Activated T-cell treated with anti-CD3 and anti-CD28 coated beads, Interleukin-2, amount 50 U/mL, for 24 hours (primary cell): ENCODE results near the gene HTATSF1.

Experiments used
- DNase-seq: peaks from one replicate; pipeline ENCODE4 v3.0.0-alpha.2; 2020
- H3K27ac Mint-ChIP-seq: 2 replicates; pipeline ENCODE4 v1.8.0; 2020; ENCODE audit warnings: mild to moderate bottlenecking, mixed read lengths
- H3K27me3 Mint-ChIP-seq: 2 replicates; pipeline ENCODE4 v1.8.0; 2020; ENCODE audit warnings: mixed read lengths
- H3K36me3 Mint-ChIP-seq: 2 replicates; pipeline ENCODE4 v1.8.0; 2020; ENCODE audit warnings: low read depth, mixed read lengths
- H3K4me1 Mint-ChIP-seq: 2 replicates; pipeline ENCODE4 v1.8.0; 2020; ENCODE audit warnings: low read depth, mixed read lengths
- H3K4me3 Mint-ChIP-seq: 2 replicates; pipeline ENCODE4 v1.8.0; 2020; ENCODE audit warnings: mild to moderate bottlenecking, moderate library complexity, mixed read lengths
- H3K9me3 Mint-ChIP-seq: 2 replicates; pipeline ENCODE4 v1.8.0; 2020; ENCODE audit warnings: mixed read lengths

HTATSF1 gene, protein sequence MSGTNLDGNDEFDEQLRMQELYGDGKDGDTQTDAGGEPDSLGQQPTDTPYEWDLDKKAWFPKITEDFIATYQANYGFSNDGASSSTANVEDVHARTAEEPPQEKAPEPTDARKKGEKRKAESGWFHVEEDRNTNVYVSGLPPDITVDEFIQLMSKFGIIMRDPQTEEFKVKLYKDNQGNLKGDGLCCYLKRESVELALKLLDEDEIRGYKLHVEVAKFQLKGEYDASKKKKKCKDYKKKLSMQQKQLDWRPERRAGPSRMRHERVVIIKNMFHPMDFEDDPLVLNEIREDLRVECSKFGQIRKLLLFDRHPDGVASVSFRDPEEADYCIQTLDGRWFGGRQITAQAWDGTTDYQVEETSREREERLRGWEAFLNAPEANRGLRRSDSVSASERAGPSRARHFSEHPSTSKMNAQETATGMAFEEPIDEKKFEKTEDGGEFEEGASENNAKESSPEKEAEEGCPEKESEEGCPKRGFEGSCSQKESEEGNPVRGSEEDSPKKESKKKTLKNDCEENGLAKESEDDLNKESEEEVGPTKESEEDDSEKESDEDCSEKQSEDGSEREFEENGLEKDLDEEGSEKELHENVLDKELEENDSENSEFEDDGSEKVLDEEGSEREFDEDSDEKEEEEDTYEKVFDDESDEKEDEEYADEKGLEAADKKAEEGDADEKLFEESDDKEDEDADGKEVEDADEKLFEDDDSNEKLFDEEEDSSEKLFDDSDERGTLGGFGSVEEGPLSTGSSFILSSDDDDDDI

GRCh38 chrX:136497556-136498052 is at the start of gene HTATSF1:
TSS of gene HTATSF1 (plus strand) at chrX:136497592. CDS start at chrX:136497685, 93 bp downstream.
- DNase-seq = no peak
- Mint-ChIP-seq H3K27me3 (peaks cover 3% of the 10 kb centered on the region), H3K4me1 (peaks cover 13% of the 10 kb centered on the region), H3K9me3 (no peaks in the 10 kb centered on the region), H3K27ac (peak within 1 kb of the TSS; percentile 95), H3K4me3 (peak within 1 kb of the TSS; percentile 87), H3K36me3 (peaks cover 24% of the 10 kb centered on the region)

GRCh38 chrX:136447968-136448367 is 49.4 kb upstream of the HTATSF1 start:
- Mint-ChIP-seq H3K9me3 (no peaks in the 10 kb centered on the region), H3K4me3 (no peak overlapping the region), H3K4me1 (no peaks in the 10 kb centered on the region), H3K36me3 (no peaks in the 10 kb centered on the region), H3K27me3 (no peaks in the 10 kb centered on the region), H3K27ac (no peak overlapping the region)
- DNase-seq = no peak

GRCh38 chrX:136450050-136450830 is 47.2 kb upstream of the HTATSF1 start:
- Mint-ChIP-seq H3K4me3 (no peak overlapping the region), H3K9me3 (no peaks in the 10 kb centered on the region), H3K4me1 (no peaks in the 10 kb centered on the region), H3K27me3 (no peaks in the 10 kb centered on the region), H3K27ac (no peak overlapping the region), H3K36me3 (no peaks in the 10 kb centered on the region)
- DNase-seq = no peak

DNA sequence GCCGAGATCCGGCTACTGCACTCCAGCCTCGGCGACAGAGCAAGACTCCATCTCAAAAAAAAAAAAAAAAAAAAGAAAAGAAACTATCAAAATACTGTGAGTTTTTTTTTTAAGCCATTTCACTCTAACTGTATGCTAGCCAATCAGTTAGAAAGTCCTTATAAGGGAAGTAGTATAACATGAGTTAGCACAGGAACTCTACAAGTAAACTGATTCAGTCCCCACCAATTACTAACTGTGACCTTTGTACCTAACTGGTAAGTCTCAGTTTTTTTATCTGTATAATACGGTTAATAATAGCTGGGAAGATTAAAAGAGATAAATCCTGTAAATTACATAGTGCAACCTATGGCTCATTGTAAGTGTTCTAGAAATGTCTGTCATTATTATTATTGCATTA is 44.8 kb upstream of the HTATSF1 start:
- Mint-ChIP-seq H3K36me3 (no peaks in the 10 kb centered on the region), H3K27me3 (peaks cover 10% of the 10 kb centered on the region), H3K4me1 (no peaks in the 10 kb centered on the region), H3K27ac (no peak overlapping the region), H3K9me3 (no peaks in the 10 kb centered on the region), H3K4me3 (no peak overlapping the region)
- no peak for DNase-seq

DNA sequence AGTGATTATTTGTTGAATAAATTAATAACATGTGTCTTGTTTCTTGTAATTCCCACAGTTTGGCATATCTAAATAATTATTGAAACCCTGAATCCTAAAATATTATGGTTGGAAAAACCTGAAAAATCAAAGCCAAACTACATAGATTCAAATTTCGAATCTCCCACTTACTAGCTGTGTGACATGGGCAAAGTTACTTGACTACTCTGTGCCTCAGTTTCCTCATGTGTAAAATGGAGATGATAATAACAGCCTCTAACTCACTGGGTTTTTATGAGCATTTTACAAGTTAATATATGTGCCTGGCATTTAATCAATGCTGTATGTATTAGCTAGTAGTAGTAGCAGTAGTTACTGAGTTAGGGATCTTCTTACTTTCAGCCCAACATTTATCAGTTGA is 44.3 kb upstream of the HTATSF1 start:
- Mint-ChIP-seq H3K36me3 (no peaks in the 10 kb centered on the region), H3K4me1 (no peaks in the 10 kb centered on the region), H3K9me3 (no peaks in the 10 kb centered on the region), H3K27ac (no peak overlapping the region), H3K4me3 (no peak overlapping the region), H3K27me3 (peaks cover 11% of the 10 kb centered on the region)
- DNase-seq = no peak

DNA sequence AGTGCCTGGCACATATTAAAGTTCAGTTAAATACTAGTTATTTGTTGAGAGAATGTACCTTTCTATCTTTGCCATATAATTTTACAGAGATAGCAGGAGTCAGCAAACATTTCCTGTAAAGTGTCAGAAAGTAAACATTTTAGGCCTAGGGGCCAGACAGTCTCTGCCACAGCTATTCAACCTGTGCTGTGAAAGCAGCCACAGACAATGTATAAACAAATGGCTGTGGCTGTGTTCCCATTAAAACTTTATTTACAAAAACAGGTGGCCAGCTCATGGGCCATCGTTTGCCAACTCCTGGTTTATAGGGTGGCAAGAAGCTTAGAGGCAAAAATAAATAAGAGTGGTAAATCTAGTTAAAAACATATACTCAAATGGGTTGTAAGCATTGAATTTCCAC is 43.6 kb upstream of the HTATSF1 start:
- no peak for DNase-seq
- H3K36me3 Mint-ChIP-seq = no peaks in the 10 kb centered on the region
- H3K9me3 Mint-ChIP-seq = no peaks in the 10 kb centered on the region
- no peak overlapping the region for H3K4me3 Mint-ChIP-seq
- no peak overlapping the region for H3K27ac Mint-ChIP-seq
- peaks cover 14% of the 10 kb centered on the region for H3K27me3 Mint-ChIP-seq
- no peaks in the 10 kb centered on the region for H3K4me1 Mint-ChIP-seq

GRCh38 chrX:136456133-136456532 is 41.3 kb upstream of the HTATSF1 start:
- no peaks in the 10 kb centered on the region for H3K36me3 Mint-ChIP-seq
- no peak for DNase-seq
- no peaks in the 10 kb centered on the region for H3K9me3 Mint-ChIP-seq
- no peak overlapping the region for H3K4me3 Mint-ChIP-seq
- no peak overlapping the region for H3K27ac Mint-ChIP-seq
- peaks cover 16% of the 10 kb centered on the region for H3K27me3 Mint-ChIP-seq
- no peaks in the 10 kb centered on the region for H3K4me1 Mint-ChIP-seq

- H3K27me3 Mint-ChIP-seq = peaks cover 18% of the 10 kb centered on the region
- H3K4me3 Mint-ChIP-seq = no peak overlapping the region
- no peaks in the 10 kb centered on the region for H3K9me3 Mint-ChIP-seq
- H3K4me1 Mint-ChIP-seq = no peaks in the 10 kb centered on the region
- no peak overlapping the region for H3K27ac Mint-ChIP-seq
- no peak for DNase-seq
- H3K36me3 Mint-ChIP-seq = no peaks in the 10 kb centered on the region
Observed at GRCh38 chrX:136457303-136457917, 40.0 kb upstream of the HTATSF1 start.

DNA sequence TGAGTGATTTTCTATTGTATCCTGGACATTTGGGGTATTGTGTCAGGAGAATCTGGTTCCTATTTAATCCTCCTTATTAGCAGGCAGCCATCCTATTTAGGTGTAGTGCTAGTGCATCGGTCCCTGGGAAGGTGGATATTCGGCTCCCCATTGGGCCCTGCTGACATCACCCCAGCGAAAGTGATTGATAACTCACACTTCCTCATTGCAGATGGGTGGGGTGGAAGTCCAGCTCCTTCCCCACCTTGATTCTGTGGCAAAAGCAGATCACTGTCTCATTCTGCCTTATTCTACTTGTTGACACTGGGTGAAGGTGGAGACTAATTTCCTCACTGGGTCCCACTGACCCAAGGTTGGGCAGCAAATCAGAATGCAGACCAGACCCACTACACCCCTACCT is 32.8 kb upstream of the HTATSF1 start:
- Mint-ChIP-seq H3K4me3 (no peak overlapping the region), H3K27me3 (peaks cover 40% of the 10 kb centered on the region), H3K4me1 (no peaks in the 10 kb centered on the region), H3K27ac (no peak overlapping the region), H3K36me3 (no peaks in the 10 kb centered on the region), H3K9me3 (no peaks in the 10 kb centered on the region)
- no peak for DNase-seq

DNA sequence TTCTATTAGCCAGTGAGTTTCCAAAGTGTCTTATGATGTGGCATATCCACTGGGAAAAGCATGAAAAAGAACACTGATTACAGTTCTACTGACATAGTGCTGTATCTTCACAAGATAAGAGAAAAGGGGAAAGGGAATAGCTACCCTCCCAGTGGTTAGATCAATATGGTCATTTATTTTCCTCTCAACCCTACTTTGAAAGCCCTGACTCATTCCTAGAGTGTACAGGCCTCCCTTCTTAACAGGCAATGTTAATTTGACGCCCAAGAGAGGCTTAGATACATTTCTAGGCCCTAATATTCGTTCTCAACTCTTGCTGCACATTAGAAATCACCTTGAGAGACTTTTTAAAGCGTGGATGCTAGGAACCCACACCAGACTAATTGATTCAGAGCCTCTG is 30.1 kb upstream of the HTATSF1 start:
- no peaks in the 10 kb centered on the region for H3K9me3 Mint-ChIP-seq
- no peak overlapping the region for H3K4me3 Mint-ChIP-seq
- DNase-seq = no peak
- no peaks in the 10 kb centered on the region for H3K4me1 Mint-ChIP-seq
- H3K27me3 Mint-ChIP-seq = peaks cover 49% of the 10 kb centered on the region
- H3K36me3 Mint-ChIP-seq = no peaks in the 10 kb centered on the region
- H3K27ac Mint-ChIP-seq = no peak overlapping the region

GRCh38 chrX:136468391-136469103 is 28.8 kb upstream of the HTATSF1 start:
- Mint-ChIP-seq H3K4me1 (no peaks in the 10 kb centered on the region), H3K27ac (no peak overlapping the region), H3K9me3 (no peaks in the 10 kb centered on the region), H3K27me3 (peaks cover 47% of the 10 kb centered on the region), H3K36me3 (no peaks in the 10 kb centered on the region), H3K4me3 (no peak overlapping the region)
- no peak for DNase-seq

GRCh38 chrX:136473663-136474062 is 23.7 kb upstream of the HTATSF1 start:
- no peak overlapping the region for H3K4me3 Mint-ChIP-seq
- H3K27ac Mint-ChIP-seq = no peak overlapping the region
- H3K9me3 Mint-ChIP-seq = no peaks in the 10 kb centered on the region

GRCh38 chrX:136475236-136475635 is 22.2 kb upstream of the HTATSF1 start:
- Mint-ChIP-seq H3K4me3 (no peak overlapping the region), H3K9me3 (no peaks in the 10 kb centered on the region), H3K36me3 (no peaks in the 10 kb centered on the region), H3K27ac (no peak overlapping the region), H3K4me1 (no peaks in the 10 kb centered on the region), H3K27me3 (peaks cover 28% of the 10 kb centered on the region)
- no peak for DNase-seq

More at GRCh38 chrX:136473663-136474062, 23.7 kb upstream of the HTATSF1 start:
- Mint-ChIP-seq H3K4me1 (no peaks in the 10 kb centered on the region), H3K27me3 (peaks cover 31% of the 10 kb centered on the region), H3K36me3 (no peaks in the 10 kb centered on the region)
- DNase-seq = no peak

- no peak overlapping the region for H3K4me3 Mint-ChIP-seq
- no peaks in the 10 kb centered on the region for H3K9me3 Mint-ChIP-seq
- no peaks in the 10 kb centered on the region for H3K36me3 Mint-ChIP-seq
- H3K27ac Mint-ChIP-seq = no peak overlapping the region
- no peak for DNase-seq
- no peaks in the 10 kb centered on the region for H3K4me1 Mint-ChIP-seq
- peaks cover 30% of the 10 kb centered on the region for H3K27me3 Mint-ChIP-seq
Observed at GRCh38 chrX:136476501-136476900, 20.9 kb upstream of the HTATSF1 start.
